Endothelial cell (in vitro differentiated cells): ENCODE data around the gene ASXL3. TPM values are rescaled to one million over a fixed set of nuclear protein-coding genes. Genes with fewer than 3 reads are reported as not detected.

Experiments
- DNase-seq: peaks from one replicate; pipeline ENCODE4 v3.0.0; 2021; ENCODE audit warnings: low spot score
- H3K27ac Mint-ChIP-seq: one replicate; pipeline ENCODE4 v1.8.0; 2021; ENCODE audit warnings: mixed read lengths, inconsistent platforms; ENCODE audit not compliant: unreplicated experiment
- H3K27me3 Mint-ChIP-seq: one replicate; pipeline ENCODE4 v1.8.0; 2021; ENCODE audit warnings: mild to moderate bottlenecking, moderate library complexity, mixed read lengths, inconsistent platforms; ENCODE audit not compliant: unreplicated experiment
- H3K36me3 Mint-ChIP-seq: one replicate; pipeline ENCODE4 v1.8.0; 2021; ENCODE audit warnings: mild to moderate bottlenecking, low read depth, mixed read lengths, inconsistent platforms; ENCODE audit not compliant: unreplicated experiment
- H3K4me1 Mint-ChIP-seq: one replicate; pipeline ENCODE4 v1.8.0; 2021; ENCODE audit warnings: mild to moderate bottlenecking, mixed read lengths, inconsistent platforms; ENCODE audit not compliant: unreplicated experiment
- H3K4me3 Mint-ChIP-seq: one replicate; pipeline ENCODE4 v1.8.0; 2021; ENCODE audit warnings: mild to moderate bottlenecking, mixed read lengths, inconsistent platforms; ENCODE audit not compliant: unreplicated experiment
- H3K9me3 Mint-ChIP-seq: one replicate; pipeline ENCODE4 v1.8.0; 2021; ENCODE audit warnings: mixed read lengths, inconsistent platforms; ENCODE audit not compliant: unreplicated experiment
- CTCF ChIP-seq: fragments of 200-600 bp; sonication (generic); IDR thresholded peaks from one replicate; pipeline ENCODE4 v1.5.0; 2021; ENCODE audit warnings: antibody characterized with exemption; ENCODE audit not compliant: unreplicated experiment
- total RNA-seq: library from RNA; stranded (reverse); fragmentation: NEBNext Ultra II Directional; extraction: Animal tissue kit (Norgen Biotek cat#: 25700); gene quantifications from one replicate; pipeline ENCODE4 v1.2.1, GENCODE V29; 2021; ENCODE audit not compliant: unreplicated experiment

The ASXL3 gene
- total RNA-seq, 1 donor from 2014 or later: 7.2 TPM

GRCh38 chr18:33562741-33563140 is 15.3 kb upstream of the ASXL3 start:
- Mint-ChIP-seq H3K4me1 (no peaks in the 10 kb centered on the region), H3K36me3 (no peaks in the 10 kb centered on the region), H3K27ac (no peak overlapping the region), H3K27me3 (peaks cover 2% of the 10 kb centered on the region), H3K4me3 (no peak overlapping the region), H3K9me3 (no peaks in the 10 kb centered on the region)
- TF ChIP-seq CTCF: no peak
- no peak for DNase-seq

GRCh38 chr18:33567705-33568104 is 10.3 kb upstream of the ASXL3 start:
- no peak for TF ChIP-seq CTCF
- no peak overlapping the region for H3K27ac Mint-ChIP-seq
- H3K4me1 Mint-ChIP-seq: no peaks in the 10 kb centered on the region
- H3K27me3 Mint-ChIP-seq: peaks cover 2% of the 10 kb centered on the region
- DNase-seq: no peak
- no peak overlapping the region for H3K4me3 Mint-ChIP-seq
- no peaks in the 10 kb centered on the region for H3K36me3 Mint-ChIP-seq
- H3K9me3 Mint-ChIP-seq: no peaks in the 10 kb centered on the region

- Mint-ChIP-seq H3K27me3 (no peaks in the 10 kb centered on the region), H3K36me3 (no peaks in the 10 kb centered on the region), H3K4me1 (no peaks in the 10 kb centered on the region), H3K4me3 (no peak overlapping the region), H3K9me3 (no peaks in the 10 kb centered on the region), H3K27ac (no peak overlapping the region)
- no peak for TF ChIP-seq CTCF
- no peak for DNase-seq
Measured at GRCh38 chr18:33571998-33572787, 5.8 kb upstream of the ASXL3 start.

GRCh38 chr18:33573193-33573592 is 4.8 kb upstream of the ASXL3 start:
- H3K27me3 Mint-ChIP-seq: peaks cover 6% of the 10 kb centered on the region
- TF ChIP-seq CTCF: no peak
- no peak overlapping the region for H3K27ac Mint-ChIP-seq
- DNase-seq: no peak
- H3K4me3 Mint-ChIP-seq: no peak overlapping the region
- no peaks in the 10 kb centered on the region for H3K9me3 Mint-ChIP-seq
- peaks cover 5% of the 10 kb centered on the region for H3K4me1 Mint-ChIP-seq
- peaks cover 4% of the 10 kb centered on the region for H3K36me3 Mint-ChIP-seq

- no peaks in the 10 kb centered on the region for H3K9me3 Mint-ChIP-seq
- H3K36me3 Mint-ChIP-seq: peaks cover 4% of the 10 kb centered on the region
- H3K4me3 Mint-ChIP-seq: no peak overlapping the region
Measured at GRCh38 chr18:33575451-33575850, 2.6 kb upstream of the ASXL3 start.

More at GRCh38 chr18:33575451-33575850, 2.6 kb upstream of the ASXL3 start:
- H3K4me1 Mint-ChIP-seq: peaks cover 5% of the 10 kb centered on the region
- H3K27ac Mint-ChIP-seq: no peak overlapping the region
- peaks cover 6% of the 10 kb centered on the region for H3K27me3 Mint-ChIP-seq
- DNase-seq: no peak
- no peak for TF ChIP-seq CTCF
